ENCODE data around the gene MSANTD1. TPM values are rescaled to one million over a fixed set of nuclear protein-coding genes. Genes with fewer than 3 reads are reported as not detected.

MSANTD1 gene
- total and polyA plus RNA-seq, 10 of the 15 experiments (the other 5 are each of a cell fraction or from before 2014, with no cell fraction given), result 0.07 to 0.87 (median 0.22) TPM; not detected in 2

DNA sequence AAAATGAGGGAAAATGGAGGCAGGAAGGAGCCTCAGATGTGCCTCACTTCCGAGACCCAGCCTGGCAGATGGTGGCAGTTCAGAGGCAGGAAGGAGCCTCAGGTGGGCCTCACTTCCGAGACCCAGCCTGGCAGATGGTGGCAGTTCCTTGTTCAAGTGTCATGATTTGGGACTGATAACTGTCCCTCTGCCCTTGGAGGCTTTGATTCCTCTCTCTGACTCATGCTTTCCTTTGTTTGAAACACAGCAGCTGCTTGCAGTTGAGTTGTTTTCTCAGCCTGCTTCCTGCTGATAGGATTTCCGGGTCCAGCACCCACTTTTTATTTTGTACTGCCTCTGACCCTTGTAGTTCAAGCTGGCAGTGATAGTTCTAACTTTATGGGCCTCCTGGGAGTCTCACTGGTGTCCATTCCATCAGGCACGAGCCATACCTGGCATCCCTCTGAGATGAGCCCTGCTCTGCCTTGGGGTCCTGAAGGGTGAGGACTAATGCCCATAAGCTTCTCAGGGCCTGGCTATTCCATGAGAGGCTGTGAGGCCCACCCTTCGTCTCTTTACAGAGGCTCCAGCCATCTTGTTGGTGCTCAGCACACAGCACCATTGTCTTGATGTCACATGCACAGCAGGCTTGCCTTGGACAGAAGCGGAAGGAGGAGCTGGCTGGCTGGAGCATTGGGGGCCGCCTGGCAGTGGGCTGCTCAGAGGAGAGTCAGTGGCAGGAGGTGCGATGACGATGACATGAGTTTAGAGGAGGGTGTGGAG lies 56.8 kb downstream of the MSANTD1 start:
- in situ Hi-C loops (cut with MboI), result no loop called here
- CTCF ChIA-PET, result no interaction called here
- Histone ChIP-seq H3K9me3 (replicated peaks; ENCODE audit: control insufficient read depth, insufficient read depth, low read length) (no peaks in the 10 kb centered on the region), H3K4me1 (ENCODE audit: control insufficient read depth, insufficient read depth, low read length) (peaks cover 16% of the 10 kb centered on the region), H3K27ac (ENCODE audit: control insufficient read depth, insufficient read depth) (no peak overlapping the region), H3K79me2 (ENCODE audit: control insufficient read depth, insufficient read depth, low read length) (no peaks in the 10 kb centered on the region), H3K4me2 (ENCODE audit: control insufficient read depth, insufficient read depth) (no peak overlapping the region), H3K36me3 (ENCODE audit: control insufficient read depth in 2 of 2, insufficient read depth in 2 of 2, low read length in 1 of 2) (no peaks in the 10 kb centered on the region), H4K20me1 (ENCODE audit: control insufficient read depth, insufficient read depth) (no peaks in the 10 kb centered on the region), H3K9ac (ENCODE audit: control insufficient read depth, insufficient read depth, low read length) (no peak overlapping the region), H3K4me3 (no peak overlapping the region), H3K27me3 (replicated peaks in 1 of 2; ENCODE audit: control insufficient read depth in 2 of 2, insufficient read depth in 2 of 2, low read length in 1 of 2) (no peaks in the 10 kb centered on the region), H2AFZ (ENCODE audit: control insufficient read depth, low read depth, low read length) (no peak overlapping the region)
- SMC1A ChIA-PET (ENCODE audit: uncharacterized antibody, unreplicated experiment), result interaction anchor here (1.2 kb wide), 1 partner anchor 19 kb away, joined by 3 read pairs; no protein-coding TSS in a partner anchor
- BruUV-seq (replicated peaks), result no TSS peak
- WGBS (ENCODE audit: insufficient coverage, insufficient replicate concordance, low lambda C conversion rate, missing lambda C conversion rate), result 12% methylated on average over 9 of the region's 9 CpGs
- RAD21 ChIA-PET (ENCODE audit: unreplicated experiment), result no interaction called here
- ATAC-seq, result no peak
- POLR2A ChIA-PET, result interaction anchor here (0.6 kb wide), 1 partner anchor 1246 kb away, joined by 3 read pairs; no protein-coding TSS in a partner anchor
- FAIRE-seq, result no peak
- intact Hi-C loops (cut with micrococcal nuclease; ENCODE audit: unreplicated experiment), result no loop called here
- no peak for TF ChIP-seq LARP7 (IDR thresholded peaks at IDR 0.05)
- TF ChIP-seq STAT1 (conservative IDR thresholded peaks at IDR 0.05), result no peak
- no peak for TF ChIP-seq JUNB (IDR thresholded peaks at IDR 0.05)
- no peak for TF ChIP-seq TAF1 (IDR thresholded peaks at IDR 0.05; ENCODE audit: borderline replicate concordance, low read depth, low read length)
- TF ChIP-seq NR2C1 (IDR thresholded peaks at IDR 0.05), result no peak
- no peak for TF ChIP-seq RAD21 (IDR thresholded peaks at IDR 0.05; ENCODE audit: insufficient read depth, low read depth, low read length)
- TF ChIP-seq CHD2 (IDR thresholded peaks at IDR 0.05; ENCODE audit: borderline replicate concordance, low read depth, low read length), result no peak
- no peak for TF ChIP-seq BRCA1 (IDR thresholded peaks at IDR 0.05; ENCODE audit: low read depth, low read length)
- TF ChIP-seq ETV6 (conservative IDR thresholded peaks at IDR 0.05 in 1 of 2, IDR thresholded peaks at IDR 0.05 in 1 of 2; ENCODE audit: borderline replicate concordance in 1 of 2, low read depth in 1 of 2), result no peak
- no peak for DNase-seq (ENCODE audit: low read depth, low spot score)

Other genes with a start within 250 kb of the MSANTD1 start
- gene HTT-AS, start 174.6 kb upstream of the MSANTD1 start, total RNA-seq (2014; rRNA removed), result not detected in 2 replicates
- gene HTT-AS, start 174.6 kb upstream of the MSANTD1 start, total RNA-seq (2014; rRNA removed; fragmentation: Illumina TruSeq; extraction: Trizol), result not detected in 2 replicates
- not detected in 2 replicates for gene HTT-AS, start 174.6 kb upstream of the MSANTD1 start, total RNA-seq (2021)
- gene HTT-AS, start 174.6 kb upstream of the MSANTD1 start, polyA plus RNA-seq (2011; rRNA removed), result not detected in 2 replicates
- not detected in 2 replicates for gene HTT-AS, start 174.6 kb upstream of the MSANTD1 start, polyA plus RNA-seq (2014; fragmentation: Illumina TruSeq; extraction: Trizol)
- gene HTT-AS, start 174.6 kb upstream of the MSANTD1 start, polyA plus RNA-seq (2014; fragmentation: Nextera tagmentation; extraction: Ambion mirVana), result not detected
- gene HTT-AS, start 174.6 kb upstream of the MSANTD1 start, polyA plus RNA-seq (2014; rRNA removed), result not detected in 2 replicates
- gene HTT-AS, start 174.6 kb upstream of the MSANTD1 start, polyA plus RNA-seq (2016; fragmentation: Nextera tagmentation; extraction: Ambion mirVana), result not detected
- gene HTT, start 174.5 kb upstream of the MSANTD1 start, total RNA-seq (2014; rRNA removed), result 46.5 and 47.3 TPM in 2 replicates
- gene HTT, start 174.5 kb upstream of the MSANTD1 start, total RNA-seq (2014; rRNA removed; fragmentation: Illumina TruSeq; extraction: Trizol), result 61.4 and 62.0 TPM in 2 replicates
- 108 and 112 TPM in 2 replicates for gene HTT, start 174.5 kb upstream of the MSANTD1 start, total RNA-seq (2021)
- gene HTT, start 174.5 kb upstream of the MSANTD1 start, polyA plus RNA-seq (2011; rRNA removed), result 37.7 and 37.9 TPM in 2 replicates
- gene HTT, start 174.5 kb upstream of the MSANTD1 start, polyA plus RNA-seq (2014; fragmentation: Illumina TruSeq; extraction: Trizol), result 113 and 203 TPM in 2 replicates
- 1 to 10 TPM; 3.3 to 3.6 TPM for gene HTT, start 174.5 kb upstream of the MSANTD1 start, polyA plus RNA-seq (2014; fragmentation: Nextera tagmentation; extraction: Ambion mirVana)
- 51.0 and 55.2 TPM in 2 replicates for gene HTT, start 174.5 kb upstream of the MSANTD1 start, polyA plus RNA-seq (2014; rRNA removed)
- gene HTT, start 174.5 kb upstream of the MSANTD1 start, polyA plus RNA-seq (2016; fragmentation: Nextera tagmentation; extraction: Ambion mirVana), result 10 to 100 TPM; 19.4 to 39.2 TPM
- gene RGS12, start 43.9 kb downstream of the MSANTD1 start, total RNA-seq (2014; rRNA removed), result 0.51 and 0.76 TPM in 2 replicates
- gene RGS12, start 43.9 kb downstream of the MSANTD1 start, total RNA-seq (2014; rRNA removed; fragmentation: Illumina TruSeq; extraction: Trizol), result 0.41 and 1.1 TPM in 2 replicates
- 0.85 and 2.2 TPM in 2 replicates for gene RGS12, start 43.9 kb downstream of the MSANTD1 start, total RNA-seq (2021)
- gene RGS12, start 43.9 kb downstream of the MSANTD1 start, polyA plus RNA-seq (2011; rRNA removed), result 0.37 and 0.39 TPM in 2 replicates
- 0.06 and 0.40 TPM in 2 replicates for gene RGS12, start 43.9 kb downstream of the MSANTD1 start, polyA plus RNA-seq (2014; fragmentation: Illumina TruSeq; extraction: Trizol)
- under 1 TPM; 0.02 to 0.07 TPM for gene RGS12, start 43.9 kb downstream of the MSANTD1 start, polyA plus RNA-seq (2014; fragmentation: Nextera tagmentation; extraction: Ambion mirVana)
- 0.28 and 0.96 TPM in 2 replicates for gene RGS12, start 43.9 kb downstream of the MSANTD1 start, polyA plus RNA-seq (2014; rRNA removed)
- gene RGS12, start 43.9 kb downstream of the MSANTD1 start, polyA plus RNA-seq (2016; fragmentation: Nextera tagmentation; extraction: Ambion mirVana), result 1 to 10 TPM in 1 of 2 experiments, under 1 TPM in 1; 0.99 to 1.2 TPM
- gene HGFAC, start 192.8 kb downstream of the MSANTD1 start, total RNA-seq (2014; rRNA removed), result not detected in 2 replicates
- gene HGFAC, start 192.8 kb downstream of the MSANTD1 start, total RNA-seq (2014; rRNA removed; fragmentation: Illumina TruSeq; extraction: Trizol), result not detected in 2 replicates
- gene HGFAC, start 192.8 kb downstream of the MSANTD1 start, total RNA-seq (2021), result 0.38 TPM in 1 of 2 replicates, not detected in the other
- gene HGFAC, start 192.8 kb downstream of the MSANTD1 start, polyA plus RNA-seq (2011; rRNA removed), result not detected in 2 replicates
- not detected in 2 replicates for gene HGFAC, start 192.8 kb downstream of the MSANTD1 start, polyA plus RNA-seq (2014; fragmentation: Illumina TruSeq; extraction: Trizol)
- gene HGFAC, start 192.8 kb downstream of the MSANTD1 start, polyA plus RNA-seq (2014; fragmentation: Nextera tagmentation; extraction: Ambion mirVana), result not detected
- not detected in 2 replicates for gene HGFAC, start 192.8 kb downstream of the MSANTD1 start, polyA plus RNA-seq (2014; rRNA removed)
- gene HGFAC, start 192.8 kb downstream of the MSANTD1 start, polyA plus RNA-seq (2016; fragmentation: Nextera tagmentation; extraction: Ambion mirVana), result not detected
- 0.23 and 0.33 TPM in 2 replicates for gene DOK7, start 214.1 kb downstream of the MSANTD1 start, total RNA-seq (2014; rRNA removed)
- not detected in 2 replicates for gene DOK7, start 214.1 kb downstream of the MSANTD1 start, total RNA-seq (2014; rRNA removed; fragmentation: Illumina TruSeq; extraction: Trizol)
- 0.13 and 0.27 TPM in 2 replicates for gene DOK7, start 214.1 kb downstream of the MSANTD1 start, total RNA-seq (2021)
- 0.09 and 0.23 TPM in 2 replicates for gene DOK7, start 214.1 kb downstream of the MSANTD1 start, polyA plus RNA-seq (2011; rRNA removed)
- not detected in 2 replicates for gene DOK7, start 214.1 kb downstream of the MSANTD1 start, polyA plus RNA-seq (2014; fragmentation: Illumina TruSeq; extraction: Trizol)
- gene DOK7, start 214.1 kb downstream of the MSANTD1 start, polyA plus RNA-seq (2014; fragmentation: Nextera tagmentation; extraction: Ambion mirVana), result under 1 TPM in 1 of 2 experiments, not detected in 1; 0.04 TPM
- 0.23 and 0.46 TPM in 2 replicates for gene DOK7, start 214.1 kb downstream of the MSANTD1 start, polyA plus RNA-seq (2014; rRNA removed)
- under 1 TPM in 1 of 2 experiments, not detected in 1; 0.09 TPM for gene DOK7, start 214.1 kb downstream of the MSANTD1 start, polyA plus RNA-seq (2016; fragmentation: Nextera tagmentation; extraction: Ambion mirVana)